B cell (primary cell): ENCODE measurements around the gene GOLGA6L1.
"Not testable (repeated sequence)": the region's sequence is repeated elsewhere in the genome, so short reads cannot be mapped to it uniquely, and the experiment has no call there.

ENCODE experiments used
- EZH2 ChIP-seq: IDR thresholded peaks from 2 replicates; pipeline ENCODE4 v1.6.1; 2012; ENCODE audit warnings: borderline replicate concordance, low read depth, mild to moderate bottlenecking, moderate library complexity, low read length; ENCODE audit not compliant: insufficient read depth, poor library complexity, severe bottlenecking
- TF ChIP-seq, protein P1 (sequence below): fragments of 200-600 bp; IDR thresholded peaks from one replicate; pipeline ENCODE4 v1.8.0; 2022; ENCODE audit warnings: antibody characterized with exemption, mild to moderate bottlenecking

DNA sequence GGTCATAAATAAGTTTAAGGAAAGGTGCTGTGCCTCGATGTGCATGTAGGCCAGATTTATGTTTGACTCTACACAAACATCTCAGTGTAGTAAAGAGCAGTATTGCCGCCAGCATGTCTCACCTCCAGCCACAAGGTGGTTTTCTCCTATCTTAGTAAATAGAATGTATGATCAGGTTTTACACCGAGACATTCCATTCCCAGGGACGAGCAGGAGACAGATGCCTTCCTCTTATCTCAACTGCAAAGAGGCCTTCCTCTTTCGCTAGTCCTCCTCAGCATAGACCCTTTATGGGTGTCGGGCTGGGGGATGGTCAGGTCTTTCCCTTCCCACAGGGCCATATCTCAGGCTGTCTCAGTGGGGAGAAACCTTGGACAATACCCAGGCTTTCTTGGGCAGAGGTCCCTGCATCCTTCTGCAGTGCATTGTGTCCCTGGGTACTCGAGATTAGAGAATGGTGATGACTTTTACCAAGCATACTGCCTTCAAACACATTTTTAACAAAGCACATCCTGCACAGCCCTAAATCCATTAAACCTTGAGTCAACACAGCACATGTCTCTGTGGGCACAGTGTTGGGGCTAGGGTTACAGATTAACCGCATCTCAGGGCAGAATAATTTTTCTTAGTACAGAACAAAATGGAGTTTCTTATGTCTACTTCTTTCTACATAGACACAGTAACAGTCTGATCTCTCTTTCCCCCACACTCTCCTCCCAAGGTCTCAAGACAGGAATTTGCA, 54.5 kb downstream of the GOLGA6L1 start:
- TF ChIP-seq, protein P1, sequence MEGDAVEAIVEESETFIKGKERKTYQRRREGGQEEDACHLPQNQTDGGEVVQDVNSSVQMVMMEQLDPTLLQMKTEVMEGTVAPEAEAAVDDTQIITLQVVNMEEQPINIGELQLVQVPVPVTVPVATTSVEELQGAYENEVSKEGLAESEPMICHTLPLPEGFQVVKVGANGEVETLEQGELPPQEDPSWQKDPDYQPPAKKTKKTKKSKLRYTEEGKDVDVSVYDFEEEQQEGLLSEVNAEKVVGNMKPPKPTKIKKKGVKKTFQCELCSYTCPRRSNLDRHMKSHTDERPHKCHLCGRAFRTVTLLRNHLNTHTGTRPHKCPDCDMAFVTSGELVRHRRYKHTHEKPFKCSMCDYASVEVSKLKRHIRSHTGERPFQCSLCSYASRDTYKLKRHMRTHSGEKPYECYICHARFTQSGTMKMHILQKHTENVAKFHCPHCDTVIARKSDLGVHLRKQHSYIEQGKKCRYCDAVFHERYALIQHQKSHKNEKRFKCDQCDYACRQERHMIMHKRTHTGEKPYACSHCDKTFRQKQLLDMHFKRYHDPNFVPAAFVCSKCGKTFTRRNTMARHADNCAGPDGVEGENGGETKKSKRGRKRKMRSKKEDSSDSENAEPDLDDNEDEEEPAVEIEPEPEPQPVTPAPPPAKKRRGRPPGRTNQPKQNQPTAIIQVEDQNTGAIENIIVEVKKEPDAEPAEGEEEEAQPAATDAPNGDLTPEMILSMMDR, result not testable (repeated sequence)
- not testable (repeated sequence) for TF ChIP-seq EZH2
